SH-SY5Y (cell line): ENCODE measurements around the gene LATS2.

Source experiments
- GATA2 ChIP-seq: IDR thresholded peaks from 2 replicates; pipeline ENCODE4 v1.6.1; 2011; ENCODE audit warnings: mild to moderate bottlenecking, low read depth, low read length
- GATA3 ChIP-seq: IDR thresholded peaks from 2 replicates; pipeline ENCODE4 v1.6.1; 2011; ENCODE audit warnings: low read depth, mild to moderate bottlenecking, low read length, moderate library complexity

GRCh38 chr13:21033212-21033840 is 28.1 kb downstream of the LATS2 start:
- TF ChIP-seq GATA3 = no peak
- no peak for TF ChIP-seq GATA2
